Duodenal mucosa (tissue), 2 donors: Measurements from ENCODE around the gene NF1.
"Not testable (repeated sequence)": the region's sequence is repeated elsewhere in the genome, so short reads cannot be mapped to it uniquely, and the experiment has no call there.

Source experiments
- H3K27ac ChIP-seq: one replicate; pipeline ENCODE4 v1.7.0; 2013; ENCODE audit warnings: low read depth, low read length
- H3K27me3 ChIP-seq, 2 donors: one replicate each; pipeline ENCODE4 v1.7.0; 2013; ENCODE audit warnings: low read length in 2 of 2, control low read depth in 1 of 2; ENCODE audit not compliant: insufficient read depth in 2 of 2, control insufficient read depth in 1 of 2
- H3K36me3 ChIP-seq, 2 donors: one replicate each; pipeline ENCODE4 v1.7.0; 2013; ENCODE audit warnings: low read length in 2 of 2, control low read depth in 1 of 2; ENCODE audit not compliant: insufficient read depth in 2 of 2, control insufficient read depth in 1 of 2
- H3K4me1 ChIP-seq, 2 donors: one replicate each; pipeline ENCODE4 v1.7.0; 2013; ENCODE audit warnings: low read length in 2 of 2, control low read depth in 1 of 2; ENCODE audit not compliant: insufficient read depth in 2 of 2, control insufficient read depth in 1 of 2
- H3K4me3 ChIP-seq, 2 donors: one replicate each; pipeline ENCODE4 v1.7.0; 2013; ENCODE audit warnings: low read length in 2 of 2, low read depth in 1 of 2
- H3K9ac ChIP-seq, 2 donors: one replicate each; pipeline ENCODE4 v1.7.0; 2013; ENCODE audit warnings: low read length in 2 of 2, low read depth in 1 of 2
- H3K9me3 ChIP-seq, 2 donors: one replicate each; pipeline ENCODE4 v1.7.0; 2013; ENCODE audit warnings: low read length in 2 of 2, control low read depth in 1 of 2; ENCODE audit not compliant: control insufficient read depth in 1 of 2

NF1 gene

DNA sequence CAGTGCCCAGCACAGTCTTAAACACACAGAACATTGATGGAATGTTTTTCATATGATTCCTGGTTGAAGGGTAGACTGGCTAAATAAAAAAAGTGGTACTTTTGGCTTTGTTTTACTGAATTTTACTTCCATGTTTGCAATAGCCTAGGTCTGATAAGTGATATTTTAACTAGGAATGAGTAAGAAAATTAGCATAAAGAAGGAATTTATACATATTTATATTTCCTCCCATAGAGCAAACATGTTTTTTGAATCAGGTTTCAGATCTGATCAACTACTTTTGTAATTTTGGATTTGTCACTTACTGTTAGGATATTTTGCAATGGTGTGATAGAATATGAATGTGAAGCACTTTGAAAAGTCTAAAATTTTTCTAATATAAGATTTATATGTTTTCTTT is 7.2 kb downstream of the NF1 start:
- H3K36me3 ChIP-seq, result no peaks in the 10 kb centered on the region
- no peaks in the 10 kb centered on the region for H3K4me1 ChIP-seq
- H3K27ac ChIP-seq, result no peak overlapping the region
- H3K9me3 ChIP-seq, result no peaks in the 10 kb centered on the region
- no peaks in the 10 kb centered on the region for H3K27me3 ChIP-seq
- H3K4me3 ChIP-seq, result no peak overlapping the region
- H3K9ac ChIP-seq, result no peak overlapping the region

- H3K36me3 ChIP-seq, result no peaks in the 10 kb centered on the region
- H3K4me3 ChIP-seq, result no peak overlapping the region
- peaks cover 0 to 3% of the 10 kb centered on the region in 2 donors for H3K4me1 ChIP-seq
- H3K9ac ChIP-seq, result no peak overlapping the region
- H3K27me3 ChIP-seq, result no peaks in the 10 kb centered on the region
- no peaks in the 10 kb centered on the region for H3K9me3 ChIP-seq
- no peak overlapping the region for H3K27ac ChIP-seq
These were observed 11.2 kb downstream of the NF1 start for GRCh38 chr17:31105991-31106390.

- no peaks in the 10 kb centered on the region for H3K36me3 ChIP-seq
- no peaks in the 10 kb centered on the region for H3K27me3 ChIP-seq
- H3K9me3 ChIP-seq, result no peaks in the 10 kb centered on the region
- no peak overlapping the region for H3K9ac ChIP-seq
- H3K27ac ChIP-seq, result no peak overlapping the region
- peaks cover 0 to 3% of the 10 kb centered on the region in 2 donors for H3K4me1 ChIP-seq
- no peak overlapping the region for H3K4me3 ChIP-seq
These were observed 16.4 kb downstream of the NF1 start for GRCh38 chr17:31111183-31111582.

DNA sequence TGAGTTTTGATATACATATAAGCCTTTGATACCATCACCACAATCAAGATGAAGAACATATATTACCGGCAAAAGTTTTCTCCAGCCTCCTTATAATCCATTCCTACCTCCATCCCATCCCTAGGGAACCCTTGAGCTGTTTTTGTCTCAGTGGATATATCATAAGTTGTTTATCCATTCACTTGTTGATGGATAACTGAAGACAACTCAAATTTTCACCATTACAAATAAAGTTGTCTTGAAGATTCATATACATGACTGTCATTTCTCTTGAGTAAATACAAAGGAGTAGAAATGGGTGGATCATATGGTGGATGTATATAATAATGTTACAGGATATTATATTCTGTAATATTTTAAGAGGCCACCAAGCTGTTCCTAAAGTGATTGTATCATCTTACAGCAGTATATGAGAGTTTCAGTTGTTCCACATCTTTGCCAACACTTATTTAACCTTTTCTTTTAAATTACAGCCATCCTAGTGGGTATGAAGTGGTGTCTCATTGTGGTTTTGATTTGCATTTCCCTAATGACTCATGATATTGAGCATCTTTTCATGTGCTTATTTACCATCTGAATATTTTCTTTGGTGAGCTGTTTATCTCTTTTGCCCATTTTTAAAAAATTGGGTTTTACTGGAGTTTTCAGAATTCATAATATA is 17.4 kb downstream of the NF1 start:
- Histone ChIP-seq H3K27ac (no peak overlapping the region), H3K4me1 (peaks cover 0 to 3% of the 10 kb centered on the region in 2 donors), H3K9me3 (no peaks in the 10 kb centered on the region), H3K36me3 (no peaks in the 10 kb centered on the region), H3K4me3 (no peak overlapping the region), H3K9ac (no peak overlapping the region), H3K27me3 (no peaks in the 10 kb centered on the region)

DNA sequence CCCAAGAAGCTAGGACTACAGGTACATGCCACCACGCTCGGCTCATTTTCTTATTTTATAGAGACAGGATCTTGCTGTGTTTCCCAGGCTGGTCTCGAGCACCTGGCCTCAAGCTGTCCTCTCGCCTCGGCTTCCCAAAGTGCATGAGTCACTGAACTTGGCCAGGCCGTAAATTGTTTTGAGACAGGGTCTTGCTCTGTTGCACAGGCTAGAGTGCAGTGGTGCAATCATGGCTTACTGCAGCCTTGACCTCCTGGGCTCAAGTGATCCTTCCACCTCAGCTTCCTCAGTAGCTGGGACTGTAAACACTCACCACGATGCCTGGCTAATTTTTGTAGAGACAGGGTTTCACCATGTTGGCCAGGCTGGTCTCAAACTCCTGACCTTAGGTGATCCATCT is 18.6 kb downstream of the NF1 start:
- not testable (repeated sequence) for H3K4me3 ChIP-seq, H3K9ac ChIP-seq, H3K4me1 ChIP-seq, H3K36me3 ChIP-seq, H3K9me3 ChIP-seq, H3K27ac ChIP-seq, H3K27me3 ChIP-seq

GRCh38 chr17:31113939-31114338 is 19.2 kb downstream of the NF1 start:
- Histone ChIP-seq H3K36me3 (no peaks in the 10 kb centered on the region), H3K27ac (no peak overlapping the region), H3K4me3 (no peak overlapping the region), H3K4me1 (no peaks in the 10 kb centered on the region), H3K27me3 (no peaks in the 10 kb centered on the region), H3K9ac (no peak overlapping the region), H3K9me3 (no peaks in the 10 kb centered on the region)

DNA sequence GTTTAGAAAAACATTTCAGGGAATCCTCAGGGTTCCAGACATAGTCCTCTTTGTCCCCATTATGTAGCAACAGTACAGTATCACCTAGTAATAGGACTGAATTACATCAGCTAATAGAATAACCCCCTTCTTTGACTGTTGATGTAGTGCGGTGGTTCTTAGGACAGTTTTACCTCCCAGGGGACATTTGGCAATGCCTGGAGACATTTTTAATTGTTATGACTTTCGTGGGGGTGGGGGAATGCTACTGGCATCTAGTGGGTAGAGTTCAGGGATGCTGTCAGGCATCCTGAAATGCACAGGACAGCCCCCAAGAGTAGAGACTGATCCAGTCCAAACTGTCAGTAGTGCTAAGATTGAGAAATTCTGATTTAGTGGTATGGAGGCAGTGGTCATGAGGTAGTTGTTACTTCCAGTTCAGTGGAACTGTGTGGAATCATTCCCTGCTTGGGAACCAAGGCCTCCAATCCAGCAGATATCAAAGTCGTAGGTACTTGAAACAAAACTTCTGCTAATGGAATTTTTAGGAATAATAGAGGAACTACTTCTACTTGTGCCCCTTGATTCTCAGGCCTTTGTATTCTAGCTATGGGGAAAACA is 20.3 kb downstream of the NF1 start:
- no peak overlapping the region for H3K9ac ChIP-seq
- H3K4me3 ChIP-seq, result no peak overlapping the region
- no peaks in the 10 kb centered on the region for H3K36me3 ChIP-seq
- H3K27me3 ChIP-seq, result no peaks in the 10 kb centered on the region
- H3K4me1 ChIP-seq, result no peaks in the 10 kb centered on the region
- no peaks in the 10 kb centered on the region for H3K9me3 ChIP-seq
- H3K27ac ChIP-seq, result no peak overlapping the region

GRCh38 chr17:31116167-31116566 is 21.4 kb downstream of the NF1 start:
- no peaks in the 10 kb centered on the region for H3K9me3 ChIP-seq
- H3K36me3 ChIP-seq, result no peaks in the 10 kb centered on the region
- H3K9ac ChIP-seq, result no peak overlapping the region
- no peaks in the 10 kb centered on the region for H3K4me1 ChIP-seq
- no peak overlapping the region for H3K4me3 ChIP-seq
- H3K27ac ChIP-seq, result no peak overlapping the region
- H3K27me3 ChIP-seq, result no peaks in the 10 kb centered on the region

DNA sequence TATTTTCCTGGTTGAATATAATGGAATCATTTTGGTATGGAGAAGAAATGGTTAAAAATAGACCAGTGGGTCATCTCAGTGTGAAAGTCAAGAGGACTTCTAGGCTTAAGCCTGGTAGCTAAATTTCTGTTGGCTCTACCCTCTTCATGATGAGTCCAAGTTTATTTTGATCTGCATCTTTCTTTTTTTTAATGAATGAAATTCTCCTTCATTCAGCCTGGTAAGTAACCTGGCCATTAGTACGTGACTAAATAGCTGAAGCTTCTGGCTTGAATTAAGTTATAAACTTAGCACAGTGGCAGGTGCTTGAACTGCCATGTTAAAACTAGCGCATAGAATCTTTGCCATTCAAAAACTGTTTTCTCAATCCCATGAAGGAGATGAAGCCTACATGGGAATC is 28.0 kb downstream of the NF1 start:
- Histone ChIP-seq H3K27ac (no peak overlapping the region), H3K9ac (no peak overlapping the region), H3K36me3 (no peaks in the 10 kb centered on the region)

DNA sequence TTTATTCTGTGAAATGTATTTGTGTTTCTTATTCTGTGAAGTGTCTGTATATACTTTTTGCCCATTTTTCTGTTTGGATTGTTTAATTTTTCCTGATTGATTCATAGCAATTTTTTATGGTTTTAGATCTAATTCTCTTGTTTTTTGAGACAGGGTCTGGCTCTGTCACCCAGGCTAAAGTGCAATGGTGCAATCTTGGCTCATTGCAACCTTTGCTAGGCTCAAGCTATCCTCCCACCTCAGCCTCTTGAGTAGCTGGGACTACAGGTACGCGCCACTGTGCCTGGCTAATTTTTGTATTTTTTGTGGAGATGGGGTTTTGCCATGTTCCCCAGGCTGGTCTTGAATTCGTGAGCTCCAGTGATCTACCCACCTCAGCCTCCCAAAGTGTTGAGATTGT is 31.5 kb downstream of the NF1 start:
- Histone ChIP-seq H3K36me3 (no peaks in the 10 kb centered on the region), H3K9me3 (no peaks in the 10 kb centered on the region), H3K4me1 (no peaks in the 10 kb centered on the region), H3K27ac (no peak overlapping the region), H3K4me3 (no peak overlapping the region), H3K9ac (no peak overlapping the region), H3K27me3 (no peaks in the 10 kb centered on the region)

More for the DNA sequence above, 28.0 kb downstream of the NF1 start:
- Histone ChIP-seq H3K27me3 (no peaks in the 10 kb centered on the region), H3K4me1 (no peaks in the 10 kb centered on the region), H3K4me3 (no peak overlapping the region), H3K9me3 (no peaks in the 10 kb centered on the region)
